Activated CD4-positive, alpha-beta memory T cell treated with anti-CD3 and anti-CD28 coated beads for 36 hours (primary cell): ENCODE data around the gene HACE1. TPM values are rescaled to one million over a fixed set of nuclear protein-coding genes. Genes with fewer than 3 reads are reported as not detected.
A peak's percentile ranks its signal among the peaks of the same experiment; 100 is the strongest.
"Not testable (repeated sequence)": the region's sequence is repeated elsewhere in the genome, so short reads cannot be mapped to it uniquely, and the experiment has no call there.

ENCODE experiments used
- CTCF ChIA-PET: fragments of 350-600 bp; sonication (Branson Sonifier 250); formaldehyde crosslinking; loops from one replicate; lab custom pipeline; 2021; ENCODE audit warnings: antibody characterized with exemption, inconsistent platforms; lab: Charles Lee
- POLR2A ChIA-PET: fragments of 350-600 bp; sonication (Branson Sonifier 250); formaldehyde crosslinking; loops from one replicate; lab custom pipeline; 2021; ENCODE audit warnings: antibody characterized with exemption; lab: Charles Lee
- DNase-seq: peaks from one replicate; pipeline ENCODE4 v3.0.0-alpha.2; 2020
- H3K27ac Mint-ChIP-seq: one replicate; pipeline ENCODE4 v1.8.0; 2021; ENCODE audit warnings: mixed read lengths
- H3K27me3 Mint-ChIP-seq: one replicate; pipeline ENCODE4 v1.8.0; 2021; ENCODE audit warnings: mixed read lengths
- H3K36me3 Mint-ChIP-seq: one replicate; pipeline ENCODE4 v1.8.0; 2021; ENCODE audit warnings: mixed read lengths
- H3K4me1 Mint-ChIP-seq: one replicate; pipeline ENCODE4 v1.8.0; 2021; ENCODE audit warnings: low read depth, mixed read lengths
- H3K4me3 Mint-ChIP-seq: one replicate; pipeline ENCODE4 v1.8.0; 2021; ENCODE audit warnings: mild to moderate bottlenecking, mixed read lengths
- H3K9me3 Mint-ChIP-seq: one replicate; pipeline ENCODE4 v1.8.0; 2021; ENCODE audit warnings: mixed read lengths
- intact Hi-C: fragments of 100-400 bp; cut with micrococcal nuclease; formaldehyde crosslinking; loops from one replicate; pipeline ENCODE4 v1.15.1; 2023
- total RNA-seq, 2 experiments: library from RNA; stranded (reverse); gene quantifications; one replicate each; pipeline ENCODE4 v1.2.3, GENCODE V29; 2021

The HACE1 gene
- total RNA-seq: 10 to 100 TPM; 15.0 to 17.6 TPM

DNA sequence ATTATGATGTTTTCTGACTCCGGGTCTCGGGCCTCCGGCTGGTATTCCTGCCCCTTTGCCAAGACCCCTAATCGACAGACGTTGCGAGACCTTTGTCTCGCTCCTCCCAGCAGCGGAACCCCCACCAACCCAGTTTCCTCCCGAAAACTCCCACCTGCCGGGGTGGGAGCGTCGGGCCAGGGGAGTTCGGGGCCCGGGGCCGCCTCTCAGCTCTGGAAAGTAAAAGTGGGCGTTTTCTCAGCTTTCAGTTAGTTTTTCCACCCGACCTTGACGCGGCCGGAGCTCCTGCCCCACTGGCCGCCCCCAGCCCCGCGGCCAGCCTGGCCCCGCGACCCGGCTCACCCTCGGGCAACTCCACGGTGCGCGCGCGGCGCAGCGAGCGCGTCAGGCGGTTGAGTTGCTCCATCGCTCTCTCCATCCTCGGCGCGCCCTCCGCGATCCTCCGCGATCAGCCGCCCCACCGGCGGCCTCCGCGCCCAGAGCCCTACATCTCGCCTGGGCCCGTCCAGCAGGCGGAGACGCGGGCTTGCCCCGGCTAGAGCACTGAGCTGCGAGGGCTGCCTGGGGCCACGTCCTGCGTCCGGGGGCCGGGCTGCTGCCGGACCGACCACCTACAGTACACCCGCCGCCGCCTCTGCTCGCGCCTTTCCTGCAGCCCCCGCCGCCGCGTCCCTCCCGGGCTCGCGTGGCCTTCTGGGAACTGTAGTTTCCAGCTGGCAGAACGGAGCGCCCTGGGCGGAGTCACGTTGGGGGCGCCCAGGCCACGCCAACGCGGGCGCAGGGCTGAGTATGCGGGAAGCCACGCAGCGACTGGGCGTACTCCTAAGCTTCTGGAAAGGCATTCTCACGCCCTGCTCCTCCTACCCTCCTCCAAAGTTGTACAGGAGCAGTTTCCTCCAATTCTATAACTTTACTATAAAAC, at the start of gene HACE1:
HACE1 (minus strand) TSS at position 695 of the 922 bp plus-strand sequence; CDS start at position 418, 277 bp downstream.
- peaks cover 2% of the 10 kb centered on the region for H3K27me3 Mint-ChIP-seq
- no peaks in the 10 kb centered on the region for H3K36me3 Mint-ChIP-seq
- ChIA-PET POLR2A (interaction anchor here (1.2 kb wide), 1 partner anchor 12 kb away, joined by 3 read pairs; no protein-coding TSS in a partner anchor), CTCF (interaction anchor here (0.6 to 2.4 kb wide), 6 partner anchors 10 to 543 kb away, joined by 3 to 10 read pairs (median 3); partner anchors contain the start of gene PREP)
- peak within 1 kb of the TSS; percentile 79 for H3K27ac Mint-ChIP-seq
- no peaks in the 10 kb centered on the region for H3K9me3 Mint-ChIP-seq
- H3K4me1 Mint-ChIP-seq: peaks cover 18% of the 10 kb centered on the region
- peak; percentile 92 for DNase-seq
- peak within 1 kb of the TSS; percentile 93 for H3K4me3 Mint-ChIP-seq
- intact Hi-C loops: loop anchor here (1.0 to 10.0 kb wide), 3 partner anchors 70 to 543 kb away; partner anchors contain the start of gene PREP

- Mint-ChIP-seq H3K27me3 (peaks cover 23% of the 10 kb centered on the region), H3K4me1 (no peaks in the 10 kb centered on the region), H3K9me3 (peaks cover 1% of the 10 kb centered on the region), H3K36me3 (no peaks in the 10 kb centered on the region), H3K4me3 (no peak overlapping the region), H3K27ac (no peak overlapping the region)
- DNase-seq: no peak
- ChIA-PET CTCF (no interaction called here), POLR2A (no interaction called here)
- intact Hi-C loops: no loop called here
These were observed 49.3 kb upstream of the HACE1 start for GRCh38 chr6:104908888-104909525.

DNA sequence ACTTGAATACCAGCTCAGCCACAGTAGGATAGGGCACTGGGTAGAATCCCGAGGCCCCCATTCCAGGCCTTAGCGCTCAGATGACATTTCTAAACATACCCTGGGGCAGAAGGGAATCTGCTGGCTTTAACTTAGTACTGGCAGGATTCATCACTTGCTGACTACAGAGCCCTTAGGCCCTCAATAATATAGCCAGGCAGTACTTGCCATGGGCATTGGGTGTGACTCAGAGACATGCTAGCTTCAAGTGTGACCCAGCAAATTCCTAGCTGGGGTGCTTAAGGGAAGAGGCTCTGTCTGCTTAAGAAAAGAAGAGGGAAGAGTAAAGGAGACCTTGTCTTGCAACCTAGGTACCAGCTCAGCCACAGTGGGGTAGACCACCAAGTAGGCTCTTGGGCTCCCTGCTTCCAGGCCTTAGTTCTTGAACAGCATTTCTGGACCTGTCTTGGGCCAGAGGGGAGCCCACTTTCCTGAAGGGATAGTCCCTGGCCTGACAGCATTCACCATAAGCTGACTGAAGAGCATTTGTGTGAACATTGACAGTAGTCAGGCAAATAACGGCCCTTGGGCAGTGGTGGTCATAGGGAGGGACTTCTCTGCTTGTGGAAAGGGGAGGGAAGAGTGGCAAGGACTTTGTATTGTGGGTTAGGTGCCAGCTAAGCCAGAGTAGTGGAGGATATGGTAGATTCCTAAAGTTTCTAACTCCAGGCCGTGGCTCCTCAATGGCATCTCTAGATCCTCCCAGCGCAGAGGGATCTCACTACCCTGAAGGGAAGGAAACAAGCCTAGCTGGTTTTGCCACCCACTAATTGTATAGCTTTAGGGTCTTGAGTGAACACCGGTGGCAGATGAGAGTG, 48.5 kb upstream of the HACE1 start:
- CTCF ChIA-PET: no interaction called here
- Mint-ChIP-seq H3K9me3 (peaks cover 1% of the 10 kb centered on the region), H3K27me3 (peaks cover 25% of the 10 kb centered on the region), H3K4me1 (no peaks in the 10 kb centered on the region), H3K36me3 (no peaks in the 10 kb centered on the region), H3K27ac (no peak overlapping the region), H3K4me3 (no peak overlapping the region)
- POLR2A ChIA-PET: no interaction called here
- DNase-seq: no peak
- intact Hi-C loops: no loop called here

GRCh38 chr6:104898893-104899292, 39.2 kb upstream of the HACE1 start:
- H3K9me3 Mint-ChIP-seq: not testable (repeated sequence)

GRCh38 chr6:104896914-104897313, 37.2 kb upstream of the HACE1 start:
- Mint-ChIP-seq H3K4me1 (no peaks in the 10 kb centered on the region), H3K27ac (no peak overlapping the region), H3K9me3 (no peaks in the 10 kb centered on the region), H3K4me3 (no peak overlapping the region), H3K27me3 (peaks cover 14% of the 10 kb centered on the region), H3K36me3 (no peaks in the 10 kb centered on the region)
- POLR2A ChIA-PET: no interaction called here
- DNase-seq: no peak
- intact Hi-C loops: no loop called here
- CTCF ChIA-PET: interaction anchor here (1.4 kb wide), 1 partner anchor 181 kb away, joined by 3 read pairs; no protein-coding TSS in a partner anchor

More at GRCh38 chr6:104898893-104899292, 39.2 kb upstream of the HACE1 start:
- H3K27ac Mint-ChIP-seq, DNase-seq, H3K4me3 Mint-ChIP-seq, CTCF ChIA-PET, H3K36me3 Mint-ChIP-seq, POLR2A ChIA-PET, intact Hi-C loops, H3K4me1 Mint-ChIP-seq: not testable (repeated sequence)
- H3K27me3 Mint-ChIP-seq: peaks cover 12% of the 10 kb centered on the region

- peaks cover 10% of the 10 kb centered on the region for H3K9me3 Mint-ChIP-seq
- H3K27ac Mint-ChIP-seq: peak overlapping the region; percentile 33
- H3K36me3 Mint-ChIP-seq: no peaks in the 10 kb centered on the region
- intact Hi-C loops: no loop called here
- no peak for DNase-seq
- POLR2A ChIA-PET: no interaction called here
- peaks cover 14% of the 10 kb centered on the region for H3K27me3 Mint-ChIP-seq
- CTCF ChIA-PET: no interaction called here
- peaks cover 4% of the 10 kb centered on the region for H3K4me1 Mint-ChIP-seq
- H3K4me3 Mint-ChIP-seq: no peak overlapping the region
These were observed 28.3 kb upstream of the HACE1 start for GRCh38 chr6:104888066-104888465.

GRCh38 chr6:104887350-104887749, 27.6 kb upstream of the HACE1 start:
- Mint-ChIP-seq H3K4me1 (peaks cover 4% of the 10 kb centered on the region), H3K9me3 (peaks cover 10% of the 10 kb centered on the region), H3K27ac (no peak overlapping the region), H3K36me3 (no peaks in the 10 kb centered on the region), H3K27me3 (peaks cover 12% of the 10 kb centered on the region), H3K4me3 (no peak overlapping the region)
- intact Hi-C loops: no loop called here
- DNase-seq: no peak
- ChIA-PET CTCF (no interaction called here), POLR2A (no interaction called here)

- no peak for DNase-seq
- ChIA-PET POLR2A (no interaction called here), CTCF (no interaction called here)
- Mint-ChIP-seq H3K36me3 (no peaks in the 10 kb centered on the region), H3K4me3 (no peak overlapping the region), H3K9me3 (peaks cover 10% of the 10 kb centered on the region), H3K27me3 (peaks cover 12% of the 10 kb centered on the region), H3K4me1 (peaks cover 4% of the 10 kb centered on the region), H3K27ac (no peak overlapping the region)
- intact Hi-C loops: no loop called here
These were observed 25.9 kb upstream of the HACE1 start for GRCh38 chr6:104885518-104886043.

DNA sequence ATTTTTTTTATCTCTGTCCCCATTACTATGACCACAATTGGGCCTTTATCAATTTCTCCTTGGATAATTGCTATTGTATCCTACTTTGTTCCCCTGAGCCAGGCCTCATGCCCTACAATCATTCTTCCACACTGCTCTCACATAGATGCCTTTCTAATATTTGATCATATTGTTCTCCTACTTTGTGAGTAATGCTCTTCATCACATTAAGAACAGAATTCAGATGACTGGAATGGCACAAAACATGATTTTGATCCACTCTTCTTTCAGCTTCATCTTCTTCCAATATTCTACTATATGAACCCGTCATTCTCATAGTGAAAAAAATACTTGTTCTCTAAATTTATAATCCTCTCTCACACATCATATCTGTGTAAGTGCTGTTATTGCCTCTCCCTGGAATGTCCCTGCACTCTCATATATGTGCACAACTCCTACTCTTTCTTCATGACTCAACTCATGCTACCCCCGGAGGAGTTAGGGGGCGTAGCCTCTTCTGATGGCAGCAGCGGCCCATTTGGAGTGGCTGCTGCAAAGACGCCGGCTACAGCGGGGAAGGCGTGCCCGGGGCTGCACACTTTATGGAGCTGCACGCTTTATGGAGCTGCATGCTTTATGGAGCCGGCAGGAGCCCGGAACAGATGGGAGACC, 25.3 kb upstream of the HACE1 start:
- Mint-ChIP-seq H3K27me3 (peaks cover 12% of the 10 kb centered on the region), H3K4me3 (no peak overlapping the region), H3K27ac (no peak overlapping the region), H3K36me3 (no peaks in the 10 kb centered on the region), H3K4me1 (peaks cover 4% of the 10 kb centered on the region), H3K9me3 (peaks cover 10% of the 10 kb centered on the region)
- intact Hi-C loops: no loop called here
- CTCF ChIA-PET: no interaction called here
- DNase-seq: peak; percentile 19
- POLR2A ChIA-PET: no interaction called here

DNA sequence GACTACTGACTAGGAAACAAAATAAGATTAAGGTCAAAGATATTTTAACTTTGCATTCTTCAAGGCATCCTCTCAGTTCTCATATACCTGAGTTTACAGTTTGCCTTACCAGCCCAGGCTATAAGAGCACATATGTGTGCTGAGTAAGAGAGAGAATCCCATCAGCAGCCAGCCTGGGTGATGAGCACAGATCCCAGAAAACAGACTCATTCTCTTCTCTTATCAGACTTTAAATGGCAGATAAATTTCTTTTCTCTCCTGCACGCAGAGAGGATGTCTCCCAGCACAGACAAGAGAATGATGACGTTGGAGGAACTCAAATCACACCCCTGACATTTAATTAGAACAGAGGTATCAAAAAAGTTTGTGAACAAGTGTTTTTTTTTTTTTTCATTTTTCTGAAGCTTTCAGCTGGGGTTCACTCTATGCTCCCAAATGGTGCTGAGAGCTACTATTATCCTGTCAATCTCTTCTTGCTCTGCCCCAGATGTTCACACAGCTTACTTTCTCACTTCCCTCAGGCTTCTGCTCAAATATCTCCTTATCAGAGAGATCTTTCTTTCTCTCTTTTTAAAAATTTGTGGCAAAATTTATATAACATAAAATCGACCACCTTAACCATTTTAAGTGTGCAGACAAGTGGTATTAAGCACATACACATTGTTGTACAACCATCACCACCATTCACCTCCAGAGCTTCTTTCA, 22.4 kb upstream of the HACE1 start:
- peaks cover 4% of the 10 kb centered on the region for H3K4me1 Mint-ChIP-seq
- no peaks in the 10 kb centered on the region for H3K9me3 Mint-ChIP-seq
- POLR2A ChIA-PET: no interaction called here
- no peak overlapping the region for H3K27ac Mint-ChIP-seq
- intact Hi-C loops: no loop called here
- CTCF ChIA-PET: no interaction called here
- H3K27me3 Mint-ChIP-seq: peaks cover 5% of the 10 kb centered on the region
- no peak for DNase-seq
- no peak overlapping the region for H3K4me3 Mint-ChIP-seq
- no peaks in the 10 kb centered on the region for H3K36me3 Mint-ChIP-seq
